IMR-90 (cell line): ENCODE measurements around the gene ALKBH5. TPM values are rescaled to one million over a fixed set of nuclear protein-coding genes. Genes with fewer than 3 reads are reported as not detected.

Source experiments
- ATAC-seq: fragments of 200-7000 bp; cut with Tn5 transposase; 2 replicates; pipeline ENCODE4 v1.9.1; 2020; ENCODE audit warnings: low read depth, mild to moderate bottlenecking, moderate library complexity
- BruUV-seq: library from RNA; stranded (reverse); fragments of 400-500 nt; replicated peaks from 2 replicates; lab custom pipeline; 2021; lab: Mats Ljungman, UMichigan
- CTCF ChIA-PET: fragments of 300-600 bp; formaldehyde crosslinking; extraction: SDS; loops from one replicate; lab custom pipeline; 2021; ENCODE audit warnings: antibody characterized with exemption; lab: Yijun Ruan, JAX
- POLR2A ChIA-PET: fragments of 300-600 bp; sonication (Branson Sonifier 250); formaldehyde crosslinking; loops from one replicate; lab custom pipeline; 2022; ENCODE audit warnings: antibody characterized with exemption; ENCODE audit not compliant: unreplicated experiment; lab: Charles Lee
- DNase-seq: peaks from one replicate; pipeline ENCODE4 v3.0.0; 2013
- H2AFZ ChIP-seq: replicated peaks from 2 replicates; pipeline ENCODE3; 2013; ENCODE audit warnings: low read length, mild to moderate bottlenecking; ENCODE audit not compliant: poor library complexity
- H2AK5ac ChIP-seq: 2 replicates; pipeline ENCODE4 v1.6.1; 2013; ENCODE audit warnings: low read depth, low read length, inconsistent platforms
- H2AK9ac ChIP-seq: replicated peaks from 2 replicates; pipeline ENCODE3; 2013; ENCODE audit warnings: mild to moderate bottlenecking, low read depth, low read length, moderate library complexity; ENCODE audit not compliant: poor library complexity
- H2BK120ac ChIP-seq: 2 replicates; pipeline ENCODE4 v1.6.1; 2013; ENCODE audit warnings: low read depth, low read length, inconsistent platforms
- H2BK15ac ChIP-seq: 3 replicates; pipeline ENCODE4 v1.6.1; 2013; ENCODE audit warnings: low read depth, low read length, inconsistent platforms
- H2BK20ac ChIP-seq: 2 replicates; pipeline ENCODE4 v1.6.1; 2013; ENCODE audit warnings: low read depth, mild to moderate bottlenecking, inconsistent platforms, low read length, moderate library complexity
- H2BK5ac ChIP-seq: 2 replicates; pipeline ENCODE4 v1.6.1; 2013; ENCODE audit warnings: mild to moderate bottlenecking, low read depth, low read length, inconsistent platforms; ENCODE audit not compliant: poor library complexity, severe bottlenecking
- H3K14ac ChIP-seq: replicated peaks from 2 replicates; pipeline ENCODE4 v1.6.1; 2013; ENCODE audit warnings: low read depth, low read length, inconsistent platforms
- H3K18ac ChIP-seq: 2 replicates; pipeline ENCODE4 v1.6.1; 2013; ENCODE audit warnings: low read depth, low read length, control low read depth
- H3K23ac ChIP-seq: 2 replicates; pipeline ENCODE4 v1.6.1; 2013; ENCODE audit warnings: low read depth, low read length, inconsistent platforms
- H3K27ac ChIP-seq: 2 replicates; pipeline ENCODE4 v1.5.1; 2013; ENCODE audit warnings: mild to moderate bottlenecking, control low read depth, low read length; ENCODE audit not compliant: insufficient read depth
- H3K27me3 ChIP-seq: 2 replicates; pipeline ENCODE4 v1.6.1; 2013; ENCODE audit warnings: low read length; ENCODE audit not compliant: control insufficient read depth, insufficient read depth
- H3K36me3 ChIP-seq: 2 replicates; pipeline ENCODE4 v1.6.1; 2013; ENCODE audit warnings: low read length, mixed read lengths; ENCODE audit not compliant: control insufficient read depth, insufficient read depth
- H3K4ac ChIP-seq: 2 replicates; pipeline ENCODE4 v1.6.1; 2013; ENCODE audit warnings: low read depth, low read length, inconsistent platforms
- H3K4me1 ChIP-seq: 2 replicates; pipeline ENCODE4 v1.6.1; 2013; ENCODE audit warnings: low read length, mixed read lengths; ENCODE audit not compliant: control insufficient read depth, insufficient read depth
- H3K4me2 ChIP-seq: 2 replicates; pipeline ENCODE4 v1.6.1; 2013; ENCODE audit warnings: low read depth, mild to moderate bottlenecking, control low read depth, low read length, moderate library complexity
- H3K4me3 ChIP-seq: 2 replicates; pipeline ENCODE4 v1.5.1; 2013; ENCODE audit warnings: low read depth, mild to moderate bottlenecking, control low read depth, low read length, moderate library complexity; ENCODE audit not compliant: insufficient read depth
- H3K56ac ChIP-seq: 2 replicates; pipeline ENCODE4 v1.6.1; 2013; ENCODE audit warnings: low read length, inconsistent platforms; ENCODE audit not compliant: insufficient read depth; ENCODE audit errors: extremely low read depth
- H3K79me1 ChIP-seq, 2 experiments: 2 replicates each; pipeline ENCODE4 v1.6.1; 2013; ENCODE audit warnings: low read length in 2 of 2, inconsistent platforms in 1 of 2, low read depth in 1 of 2
- H3K9ac ChIP-seq: 2 replicates; pipeline ENCODE4 v1.6.1; 2013; ENCODE audit warnings: low read depth, low read length, control low read depth
- H3K9me1 ChIP-seq: 2 replicates; pipeline ENCODE4 v1.6.1; 2013; ENCODE audit warnings: low read length, inconsistent platforms; ENCODE audit not compliant: insufficient read depth
- H3K9me3 ChIP-seq: 2 replicates; pipeline ENCODE4 v1.6.1; 2013; ENCODE audit warnings: low read length; ENCODE audit not compliant: control insufficient read depth, insufficient read depth
- H4K20me1 ChIP-seq: 2 replicates; pipeline ENCODE4 v1.6.1; 2013; ENCODE audit warnings: low read length, inconsistent platforms; ENCODE audit not compliant: insufficient read depth
- H4K5ac ChIP-seq: 2 replicates; pipeline ENCODE4 v1.6.1; 2013; ENCODE audit warnings: mild to moderate bottlenecking, low read depth, low read length, control low read depth
- H4K8ac ChIP-seq, 2 experiments: 2 replicates each; pipeline ENCODE4 v1.6.1; 2013; ENCODE audit warnings: low read depth in 2 of 2, low read length in 2 of 2, control low read depth in 1 of 2, inconsistent platforms in 1 of 2
- H4K91ac ChIP-seq: 2 replicates; pipeline ENCODE4 v1.6.1; 2013; ENCODE audit warnings: low read depth, low read length, inconsistent platforms; ENCODE audit not compliant: insufficient read depth
- BHLHE40 ChIP-seq: fragments of 150-350 bp; IDR thresholded peaks from 2 replicates; pipeline ENCODE4 v1.6.1; 2016; ENCODE audit warnings: mild to moderate bottlenecking, low read depth, low read length
- CEBPB ChIP-seq: IDR thresholded peaks from 2 replicates; pipeline ENCODE4 v1.6.1; 2012; ENCODE audit warnings: low read depth, low read length, improper control_type of control experiment
- CHD1 ChIP-seq: IDR thresholded peaks from 2 replicates; pipeline ENCODE4 v1.6.1; 2012; ENCODE audit warnings: low read depth, low read length, improper control_type of control experiment
- FOS ChIP-seq: fragments of 150-350 bp; IDR thresholded peaks from 2 replicates; pipeline ENCODE4 v1.6.1; 2016; ENCODE audit warnings: low read depth, low read length
- MAFK ChIP-seq: IDR thresholded peaks from 2 replicates; pipeline ENCODE4 v1.6.1; 2012; ENCODE audit warnings: low read depth, low read length, improper control_type of control experiment
- RCOR1 ChIP-seq: IDR thresholded peaks from 2 replicates; pipeline ENCODE4 v1.6.1; 2012; ENCODE audit warnings: mild to moderate bottlenecking, low read length, improper control_type of control experiment; ENCODE audit not compliant: insufficient replicate concordance
- RFX5 ChIP-seq: IDR thresholded peaks from 2 replicates; pipeline ENCODE4 v1.8.0; 2012; ENCODE audit warnings: low read depth, mild to moderate bottlenecking, low read length, moderate library complexity
- SMC3 ChIP-seq: fragments of 150-350 bp; IDR thresholded peaks from 2 replicates; pipeline ENCODE4 v1.6.1; 2016; ENCODE audit warnings: low read depth, mild to moderate bottlenecking, antibody characterized with exemption, low read length, moderate library complexity
- WGBS, 2 experiments: methylation state at CpG; one replicate each; pipeline versions ENCODE4 v1.1.5 to v1.1.7; 2013; ENCODE audit warnings: missing lambda C conversion rate in 2 of 2; ENCODE audit not compliant: insufficient read length in 1 of 2; ENCODE audit errors: extremely low coverage in 2 of 2; 5-methylcytosine and 5-hydroxymethylcytosine counted together
- dilution Hi-C: fragments of 300-500 bp; cut with HindIII; formaldehyde crosslinking; loops from one replicate; pipeline ENCODE4 v1.14.3; 2018; ENCODE audit warnings: low sequenced_read_pairs; ENCODE audit not compliant: unreplicated experiment
- in situ Hi-C: fragments of 300-500 bp; cut with MboI; formaldehyde crosslinking; loops from 3 replicates; pipeline ENCODE4 v1.14.3; 2019; ENCODE audit warnings: low sequenced_read_pairs, inconsistent platforms, mixed read lengths
- intact Hi-C: fragments of 100-400 bp; cut with micrococcal nuclease; formaldehyde crosslinking; loops from 2 replicates; pipeline ENCODE4 v1.10.0; 2022
- polyA plus RNA-seq, 3 experiments: library from polyadenylated mRNA; depleted of rRNA; stranded (reverse); fragments of >200 nt; gene quantifications; 2 replicates each; pipeline ENCODE4 v1.2.3, GENCODE V29; 2012; ENCODE audit warnings: low replicate concordance in 1 of 3
- total RNA-seq: library from RNA; depleted of rRNA; stranded (reverse); fragments of >200 nt; gene quantifications from 2 replicates; pipeline ENCODE4 v1.2.3, GENCODE V29; 2012
- TF ChIP-seq, protein P1 (sequence below): fragments of 150-350 bp; IDR thresholded peaks from 2 replicates; pipeline ENCODE4 v1.6.1; 2016; ENCODE audit warnings: low read depth, mild to moderate bottlenecking, low read length, moderate library complexity, borderline replicate concordance
- TF ChIP-seq, protein P2 (sequence below): conservative IDR thresholded peaks from 2 replicates; pipeline ENCODE4 v1.5.1; 2012; ENCODE audit warnings: mild to moderate bottlenecking, low read depth, low read length, improper control_type of control experiment
- TF ChIP-seq, protein P3 (sequence below): fragments of 150-350 bp; IDR thresholded peaks from 2 replicates; pipeline ENCODE4 v1.6.1; 2017; ENCODE audit warnings: mild to moderate bottlenecking, antibody characterized with exemption, low read length, low read depth

ALKBH5 gene
- total and polyA plus RNA-seq, 2 of the 4 experiments (the other 2 are of a cell fraction) = 57.6 to 79.6 TPM

DNA sequence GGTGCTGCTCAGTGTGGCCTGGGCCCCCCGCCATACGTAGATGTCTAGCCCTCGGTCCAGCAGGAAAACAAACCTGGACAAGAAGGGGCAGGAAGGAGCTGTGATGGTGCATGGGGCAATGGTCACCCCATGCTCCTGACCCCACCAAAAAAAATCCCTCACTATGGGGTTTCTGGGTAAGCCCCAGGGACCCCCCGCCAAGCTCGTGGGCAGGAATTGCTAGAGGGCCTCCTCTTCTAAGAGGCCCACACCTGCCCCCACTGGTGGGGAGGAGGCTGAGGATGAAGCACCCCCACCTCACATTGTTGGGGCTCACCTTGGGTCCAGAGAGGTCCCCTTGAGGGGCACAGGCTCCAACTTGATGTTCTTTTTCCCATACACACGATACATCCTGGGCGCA is 65.2 kb downstream of the ALKBH5 start:
- Histone ChIP-seq H3K4me3 (no peak overlapping the region), H4K91ac (no peak overlapping the region), H3K9me3 (no peaks in the 10 kb centered on the region), H2BK20ac (no peak overlapping the region), H4K20me1 (peaks cover 29% of the 10 kb centered on the region), H2BK5ac (no peak overlapping the region), H3K14ac (no peak overlapping the region), H3K9me1 (no peaks in the 10 kb centered on the region; the same call in 1 of the 2 replicates), H3K18ac (no peak overlapping the region), H2BK15ac (no peak overlapping the region), H3K9ac (no peak overlapping the region), H3K4me2 (no peak overlapping the region), H4K8ac (no peak overlapping the region), H3K56ac (no peak overlapping the region), H3K23ac (no peak overlapping the region), H2AK9ac (no peak overlapping the region), H3K36me3 (peaks cover 84% of the 10 kb centered on the region), H4K5ac (no peak overlapping the region), H3K4ac (no peak overlapping the region), H3K4me1 (no peaks in the 10 kb centered on the region), H2AK5ac (no peak overlapping the region), H3K79me1 (peaks cover 3 to 34% of the 10 kb centered on the region in 2 experiments; a peak in 2 of 4 replicates), H2BK120ac (no peak overlapping the region), H3K27ac (no peak overlapping the region), H2AFZ (no peak overlapping the region), H3K27me3 (no peaks in the 10 kb centered on the region)
- no TSS peak for BruUV-seq
- TF ChIP-seq RFX5 (no peak), CHD1 (no peak), BHLHE40 (no peak), MAFK (no peak), FOS (no peak), RCOR1 (no peak), CEBPB (no peak), SMC3 (no peak)
- TF ChIP-seq, protein P1, sequence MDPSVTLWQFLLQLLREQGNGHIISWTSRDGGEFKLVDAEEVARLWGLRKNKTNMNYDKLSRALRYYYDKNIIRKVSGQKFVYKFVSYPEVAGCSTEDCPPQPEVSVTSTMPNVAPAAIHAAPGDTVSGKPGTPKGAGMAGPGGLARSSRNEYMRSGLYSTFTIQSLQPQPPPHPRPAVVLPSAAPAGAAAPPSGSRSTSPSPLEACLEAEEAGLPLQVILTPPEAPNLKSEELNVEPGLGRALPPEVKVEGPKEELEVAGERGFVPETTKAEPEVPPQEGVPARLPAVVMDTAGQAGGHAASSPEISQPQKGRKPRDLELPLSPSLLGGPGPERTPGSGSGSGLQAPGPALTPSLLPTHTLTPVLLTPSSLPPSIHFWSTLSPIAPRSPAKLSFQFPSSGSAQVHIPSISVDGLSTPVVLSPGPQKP = no peak
- TF ChIP-seq, protein P2, sequence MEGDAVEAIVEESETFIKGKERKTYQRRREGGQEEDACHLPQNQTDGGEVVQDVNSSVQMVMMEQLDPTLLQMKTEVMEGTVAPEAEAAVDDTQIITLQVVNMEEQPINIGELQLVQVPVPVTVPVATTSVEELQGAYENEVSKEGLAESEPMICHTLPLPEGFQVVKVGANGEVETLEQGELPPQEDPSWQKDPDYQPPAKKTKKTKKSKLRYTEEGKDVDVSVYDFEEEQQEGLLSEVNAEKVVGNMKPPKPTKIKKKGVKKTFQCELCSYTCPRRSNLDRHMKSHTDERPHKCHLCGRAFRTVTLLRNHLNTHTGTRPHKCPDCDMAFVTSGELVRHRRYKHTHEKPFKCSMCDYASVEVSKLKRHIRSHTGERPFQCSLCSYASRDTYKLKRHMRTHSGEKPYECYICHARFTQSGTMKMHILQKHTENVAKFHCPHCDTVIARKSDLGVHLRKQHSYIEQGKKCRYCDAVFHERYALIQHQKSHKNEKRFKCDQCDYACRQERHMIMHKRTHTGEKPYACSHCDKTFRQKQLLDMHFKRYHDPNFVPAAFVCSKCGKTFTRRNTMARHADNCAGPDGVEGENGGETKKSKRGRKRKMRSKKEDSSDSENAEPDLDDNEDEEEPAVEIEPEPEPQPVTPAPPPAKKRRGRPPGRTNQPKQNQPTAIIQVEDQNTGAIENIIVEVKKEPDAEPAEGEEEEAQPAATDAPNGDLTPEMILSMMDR = no peak
- TF ChIP-seq, protein P3, sequence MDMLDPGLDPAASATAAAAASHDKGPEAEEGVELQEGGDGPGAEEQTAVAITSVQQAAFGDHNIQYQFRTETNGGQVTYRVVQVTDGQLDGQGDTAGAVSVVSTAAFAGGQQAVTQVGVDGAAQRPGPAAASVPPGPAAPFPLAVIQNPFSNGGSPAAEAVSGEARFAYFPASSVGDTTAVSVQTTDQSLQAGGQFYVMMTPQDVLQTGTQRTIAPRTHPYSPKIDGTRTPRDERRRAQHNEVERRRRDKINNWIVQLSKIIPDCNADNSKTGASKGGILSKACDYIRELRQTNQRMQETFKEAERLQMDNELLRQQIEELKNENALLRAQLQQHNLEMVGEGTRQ = no peak
- WGBS, 2 experiments = no CpG with 5 or more reads among the region's 7 CpGs
- POLR2A ChIA-PET = interaction anchor here (0.5 kb wide), 1 partner anchor 9 kb away, joined by 3 read pairs; no protein-coding TSS in a partner anchor
- dilution Hi-C loops (no loop called here), intact Hi-C loops (no loop called here), in situ Hi-C loops (no loop called here)
- DNase-seq = no peak
- CTCF ChIA-PET = interaction anchor here (0.6 to 1.0 kb wide), 3 partner anchors 13 to 55 kb away, joined by 3 to 4 read pairs (median 3); no protein-coding TSS in a partner anchor
- no peak for ATAC-seq
